GM21786 (cell line): ENCODE measurements around the gene MAPKBP1.
"Not testable (repeated sequence)": the region's sequence is repeated elsewhere in the genome, so short reads cannot be mapped to it uniquely, and the experiment has no call there.

Experiments used
- ATAC-seq: cut with Tn5 transposase; IDR thresholded peaks from one replicate; pipeline ENCODE4 v1.9.1; 2021; ENCODE audit not compliant: unreplicated experiment

The MAPKBP1 gene

GRCh38 chr15:41825572-41826535, 51.6 kb downstream of the MAPKBP1 start:
- ATAC-seq = no peak

- no peak for ATAC-seq
These were observed 53.1 kb downstream of the MAPKBP1 start for GRCh38 chr15:41827290-41827879.

- peak; percentile 55 for ATAC-seq
These were observed 53.9 kb downstream of the MAPKBP1 start, which contains the start of gene JMJD7 for GRCh38 chr15:41827880-41828806. Gene JMJD7 (plus strand): TSS chr15:41828092. CDS start chr15:41828125, 33 bp downstream.

GRCh38 chr15:41828807-41829141, 54.5 kb downstream of the MAPKBP1 start:
- no peak for ATAC-seq

GRCh38 chr15:41829959-41830646, 55.8 kb downstream of the MAPKBP1 start:
- ATAC-seq = no peak

- ATAC-seq = not testable (repeated sequence)
These were observed 57.0 kb downstream of the MAPKBP1 start for GRCh38 chr15:41831291-41831690.

GRCh38 chr15:41832208-41832607, 57.9 kb downstream of the MAPKBP1 start:
- ATAC-seq = no peak

- ATAC-seq = no peak
These were observed 58.6 kb downstream of the MAPKBP1 start for GRCh38 chr15:41832875-41833274.

- ATAC-seq = no peak
These were observed 59.8 kb downstream of the MAPKBP1 start for GRCh38 chr15:41834096-41834495.

- ATAC-seq = no peak
These were observed 61.8 kb downstream of the MAPKBP1 start for GRCh38 chr15:41836073-41836472.

GRCh38 chr15:41836713-41837454, 62.6 kb downstream of the MAPKBP1 start:
- ATAC-seq = no peak

- ATAC-seq = no peak
These were observed 64.2 kb downstream of the MAPKBP1 start, which contains the start of gene PLA2G4B for GRCh38 chr15:41838400-41838897. Gene PLA2G4B (plus strand): TSS chr15:41838847. CDS start chr15:41838914, 67 bp downstream.

GRCh38 chr15:41839781-41840491, 65.7 kb downstream of the MAPKBP1 start:
- no peak for ATAC-seq

- ATAC-seq = no peak
These were observed 66.4 kb downstream of the MAPKBP1 start for GRCh38 chr15:41840673-41841072.

GRCh38 chr15:41841131-41841530, 66.8 kb downstream of the MAPKBP1 start:
- ATAC-seq = no peak

- no peak for ATAC-seq
These were observed 67.9 kb downstream of the MAPKBP1 start for GRCh38 chr15:41842229-41842628.

- no peak for ATAC-seq
These were observed 69.3 kb downstream of the MAPKBP1 start for GRCh38 chr15:41843571-41843970.

- ATAC-seq = no peak
These were observed 70.5 kb downstream of the MAPKBP1 start for GRCh38 chr15:41844814-41845213.

- no peak for ATAC-seq
These were observed 72.9 kb downstream of the MAPKBP1 start for GRCh38 chr15:41847206-41847605.
